ENCODE data around the gene NREP. TPM values are rescaled to one million over a fixed set of nuclear protein-coding genes. Genes with fewer than 3 reads are reported as not detected.

The NREP gene
- total RNA-seq, 1 donor from 2014 or later: 462 TPM

DNA sequence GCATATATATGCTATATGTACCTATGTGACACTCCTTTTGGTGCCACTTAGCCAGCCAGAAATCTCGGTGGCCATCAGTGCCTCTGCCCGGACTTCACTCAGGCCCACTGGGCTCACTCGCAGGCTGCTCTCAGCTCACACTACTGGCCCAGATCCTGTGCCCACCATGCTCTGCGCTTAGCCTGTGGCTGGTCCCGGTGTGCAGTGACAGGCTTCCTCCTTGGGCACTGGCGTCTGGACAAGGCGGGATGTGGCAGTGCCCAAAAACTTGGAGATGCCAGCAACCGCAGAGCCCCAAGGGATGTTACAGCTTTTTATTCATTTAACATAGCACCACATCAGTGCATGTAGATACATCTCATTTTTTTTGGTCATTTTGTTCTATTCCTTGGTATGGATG lies 77.4 kb downstream of the NREP start:
- TF ChIP-seq, protein P1, sequence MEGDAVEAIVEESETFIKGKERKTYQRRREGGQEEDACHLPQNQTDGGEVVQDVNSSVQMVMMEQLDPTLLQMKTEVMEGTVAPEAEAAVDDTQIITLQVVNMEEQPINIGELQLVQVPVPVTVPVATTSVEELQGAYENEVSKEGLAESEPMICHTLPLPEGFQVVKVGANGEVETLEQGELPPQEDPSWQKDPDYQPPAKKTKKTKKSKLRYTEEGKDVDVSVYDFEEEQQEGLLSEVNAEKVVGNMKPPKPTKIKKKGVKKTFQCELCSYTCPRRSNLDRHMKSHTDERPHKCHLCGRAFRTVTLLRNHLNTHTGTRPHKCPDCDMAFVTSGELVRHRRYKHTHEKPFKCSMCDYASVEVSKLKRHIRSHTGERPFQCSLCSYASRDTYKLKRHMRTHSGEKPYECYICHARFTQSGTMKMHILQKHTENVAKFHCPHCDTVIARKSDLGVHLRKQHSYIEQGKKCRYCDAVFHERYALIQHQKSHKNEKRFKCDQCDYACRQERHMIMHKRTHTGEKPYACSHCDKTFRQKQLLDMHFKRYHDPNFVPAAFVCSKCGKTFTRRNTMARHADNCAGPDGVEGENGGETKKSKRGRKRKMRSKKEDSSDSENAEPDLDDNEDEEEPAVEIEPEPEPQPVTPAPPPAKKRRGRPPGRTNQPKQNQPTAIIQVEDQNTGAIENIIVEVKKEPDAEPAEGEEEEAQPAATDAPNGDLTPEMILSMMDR (conservative IDR thresholded peaks at IDR 0.05): no peak
- no peak for DNase-seq (ENCODE audit: extremely low spot score, unreplicated experiment)
- H3K36me3 Mint-ChIP-seq: no peaks in the 10 kb centered on the region
- H3K4me1 Mint-ChIP-seq (ENCODE audit: unreplicated experiment): peaks cover 22% of the 10 kb centered on the region
- H3K27ac Mint-ChIP-seq: no peak overlapping the region
- H3K4me3 Mint-ChIP-seq: no peak overlapping the region
- no peaks in the 10 kb centered on the region for H3K27me3 Mint-ChIP-seq
- H3K9me3 Mint-ChIP-seq: no peaks in the 10 kb centered on the region

Other genes starting within 250 kb of the NREP start
- 39.1 and 56.6 TPM in 2 replicates for gene STARD4, start 244.7 kb downstream of the NREP start, total RNA-seq (ENCODE audit: low replicate concordance)

Data from type B pancreatic cell (in vitro differentiated cells).